K562 (cell line): ENCODE data around the gene PXN. TPM values are rescaled to one million over a fixed set of nuclear protein-coding genes. Genes with fewer than 3 reads are reported as not detected.

Source experiments
- C11orf30 ChIP-seq: fragments of 450-650 bp; IDR thresholded peaks from 2 replicates; pipeline ENCODE4 v1.6.1; 2016; ENCODE audit warnings: low read depth, mild to moderate bottlenecking
- CBFA2T3 ChIP-seq: fragments of 450-650 bp; IDR thresholded peaks from 2 replicates; pipeline ENCODE4 v1.6.1; 2017
- CEBPG ChIP-seq, 3 experiments: fragments of 200-800 bp in 1 of 3; sonication (Bioruptor generic) in 1 of 3; sonication (generic) in 1 of 3; formaldehyde crosslinking in 1 of 3; IDR thresholded peaks in 2 of 3; conservative IDR thresholded peaks in 1 of 3; 2 replicates each; pipeline versions ENCODE4 v1.6.1 to v1.8.0; 2016 to 2022; ENCODE audit warnings: missing compliant biosample characterization in 2 of 3, missing genetic modification characterization in 2 of 3, mild to moderate bottlenecking in 1 of 3, missing genetic modification reagents in 1 of 3
- CREB1 ChIP-seq, 2 experiments: sonication (generic) in 1 of 2; formaldehyde crosslinking in 1 of 2; IDR thresholded peaks; 2 replicates each; pipeline versions ENCODE4 v1.6.1 to v1.8.0; 2012 to 2022; ENCODE audit warnings: inconsistent platforms in 1 of 2, mild to moderate bottlenecking in 1 of 2, missing genetic modification reagents in 1 of 2, moderate library complexity in 1 of 2
- CREM ChIP-seq: IDR thresholded peaks from 2 replicates; pipeline ENCODE4 v1.6.1; 2014; ENCODE audit warnings: antibody characterized with exemption, low read depth
- ELF1 ChIP-seq: fragments of 200-800 bp; sonication (Bioruptor generic); IDR thresholded peaks from 2 replicates; pipeline ENCODE4 v1.6.1; 2016; ENCODE audit warnings: missing genetic modification characterization, missing compliant biosample characterization
- ETV5 ChIP-seq: sonication (generic); formaldehyde crosslinking; IDR thresholded peaks from 2 replicates; pipeline ENCODE4 v1.4.0; 2020; ENCODE audit warnings: low read depth, mild to moderate bottlenecking, missing genetic modification reagents
- ETV6 ChIP-seq, 3 experiments: fragments of 150-350 bp in 1 of 3; sonication (generic) in 1 of 3; formaldehyde crosslinking in 1 of 3; IDR thresholded peaks; 2 replicates each; pipeline versions ENCODE4 v1.6.1 to v1.8.0; 2014 to 2022; ENCODE audit warnings: borderline replicate concordance in 2 of 3, low read depth in 2 of 3, antibody characterized with exemption in 1 of 3, low read length in 1 of 3, mild to moderate bottlenecking in 1 of 3, missing genetic modification reagents in 1 of 3
- GABPB1 ChIP-seq: sonication (generic); formaldehyde crosslinking; IDR thresholded peaks from 2 replicates; pipeline ENCODE4 v1.8.0; 2022; ENCODE audit warnings: mild to moderate bottlenecking, missing genetic modification reagents
- KDM5B ChIP-seq: fragments of 200-600 bp; sonication (generic); IDR thresholded peaks from 2 replicates; pipeline ENCODE4 v1.6.1; 2012; ENCODE audit warnings: low read depth, mild to moderate bottlenecking, moderate library complexity, low read length, control low read depth, inconsistent platforms; ENCODE audit not compliant: insufficient replicate concordance
- LEF1 ChIP-seq: fragments of 450-650 bp; IDR thresholded peaks from 2 replicates; pipeline ENCODE4 v1.6.1; 2016; ENCODE audit warnings: mild to moderate bottlenecking
- MAFG ChIP-seq: fragments of 450-650 bp; conservative IDR thresholded peaks from 2 replicates; pipeline ENCODE4 v1.6.1; 2016; ENCODE audit warnings: missing genetic modification characterization, missing compliant biosample characterization
- NFATC3 ChIP-seq: fragments of 450-650 bp; IDR thresholded peaks from 2 replicates; pipeline ENCODE4 v1.6.1; 2017; ENCODE audit warnings: mild to moderate bottlenecking
- NFE2L1 ChIP-seq: fragments of 450-650 bp; IDR thresholded peaks from 2 replicates; pipeline ENCODE4 v1.6.1; 2016; ENCODE audit warnings: missing genetic modification characterization, low read depth, mild to moderate bottlenecking, missing compliant biosample characterization, moderate library complexity, borderline replicate concordance
- NONO ChIP-seq, 2 experiments: fragments of 200-400 bp in 1 of 2; fragments of 450-650 bp in 1 of 2; formaldehyde crosslinking in 1 of 2; IDR thresholded peaks; 2 replicates each; pipeline ENCODE4 v1.6.1; 2017; ENCODE audit warnings: low read depth in 2 of 2, mild to moderate bottlenecking in 2 of 2, moderate library complexity in 2 of 2, low read length in 1 of 2
- PML ChIP-seq: IDR thresholded peaks from 2 replicates; pipeline ENCODE4 v1.6.1; 2012; ENCODE audit warnings: low read length, inconsistent platforms
- PURB ChIP-seq: sonication (generic); formaldehyde crosslinking; IDR thresholded peaks from 2 replicates; pipeline ENCODE4 v1.9.0; 2021; ENCODE audit warnings: low read depth, mild to moderate bottlenecking, missing genetic modification reagents
- SOX6 ChIP-seq: fragments of 450-650 bp; IDR thresholded peaks from 2 replicates; pipeline ENCODE4 v1.6.1; 2014; ENCODE audit warnings: mild to moderate bottlenecking
- TBL1XR1 ChIP-seq, 2 experiments: IDR thresholded peaks; 2 replicates each; pipeline ENCODE4 v1.6.1; 2012; ENCODE audit warnings: improper control_type of control experiment in 2 of 2, low read length in 2 of 2, mild to moderate bottlenecking in 1 of 2
- ZNF3 ChIP-seq: fragments of 250-450 bp; sonication (Bioruptor Pico); IDR thresholded peaks from 2 replicates; pipeline ENCODE4 v1.5.0; 2021; ENCODE audit warnings: mild to moderate bottlenecking, moderate library complexity
- ZNF384 ChIP-seq: IDR thresholded peaks from 2 replicates; pipeline ENCODE4 v1.6.1; 2012; ENCODE audit warnings: low read depth, low read length, improper control_type of control experiment
- ZNF395 ChIP-seq: fragments of 200-800 bp; sonication (Bioruptor generic); IDR thresholded peaks from 2 replicates; pipeline ENCODE4 v1.6.1; 2017; ENCODE audit warnings: missing genetic modification characterization, missing compliant biosample characterization
- ZNF398 ChIP-seq: fragments of 250-450 bp; sonication (Bioruptor Pico); IDR thresholded peaks from 2 replicates; pipeline ENCODE4 v1.8.0; 2021; ENCODE audit warnings: moderate library complexity, mild to moderate bottlenecking, inconsistent platforms
- polyA plus RNA-seq, 8 experiments: library from polyadenylated mRNA; depleted of rRNA in 4 of 8; stranded (reverse) in 5 of 8; unstranded in 3 of 8; fragments of >200 nt; fragmentation: Nextera tagmentation in 2 of 8; fragmentation: Illumina TruSeq in 1 of 8; extraction: Ambion mirVana in 2 of 8; extraction: Trizol in 1 of 8; gene quantifications; 2 replicates each; pipeline versions ENCODE4 v1.2.1 to v1.2.3, GENCODE V29; 2011 to 2014; ENCODE audit warnings: inconsistent platforms in 1 of 8, missing spikeins in 1 of 8
- total RNA-seq, 7 experiments: library from RNA; depleted of rRNA in 6 of 7; stranded (reverse); fragments of >200 nt in 6 of 7; fragmentation: Illumina TruSeq in 2 of 7; extraction: Trizol in 2 of 7; gene quantifications; 2 replicates each; pipeline versions ENCODE4 v1.2.1 to v1.2.3, GENCODE V29; 2011 to 2021; ENCODE audit warnings: low replicate concordance in 1 of 7

PXN gene
- total and polyA plus RNA-seq, 9 of the 15 experiments (the other 6 are each of a cell fraction or from before 2014, with no cell fraction given) = 4.0 to 74.1 (median 18.6) TPM

- TF ChIP-seq ELF1 (tag) = 0 out of 2 replicates have a peak, but pooled peaks have one; percentile 46
- peak in 1 of 2 experiments; percentile 79; a peak in 2 of 4 replicates for TF ChIP-seq TBL1XR1 (IDR thresholded peaks at IDR 0.05; ENCODE audit: low read length in 2 of 2)
- peak; percentile 39; the same call in 1 of the 2 replicates for TF ChIP-seq GABPB1 (CRISPR knock-in tag)
- peak; percentile 40 for TF ChIP-seq SOX6
- no peak for TF ChIP-seq ZNF3
- 0 out of 2 replicates have a peak, but pooled peaks have one; percentile 38 for TF ChIP-seq PML
- no peak for TF ChIP-seq KDM5B
- TF ChIP-seq NFATC3 = no peak
- no peak for TF ChIP-seq NONO (IDR thresholded peaks at IDR 0.05; ENCODE audit: low read depth in 2 of 2, low read length in 1 of 2)
- peak; percentile 71 to 93; a peak in 3 of 4 replicates for TF ChIP-seq ETV6 (IDR thresholded peaks at IDR 0.05; ENCODE audit: borderline replicate concordance in 1 of 2, low read depth in 2 of 2, low read length in 1 of 2)
- TF ChIP-seq ETV6 (CRISPR knock-in tag; IDR thresholded peaks at IDR 0.05; ENCODE audit: borderline replicate concordance) = no peak
- no peak for TF ChIP-seq NFE2L1 (tag)
- TF ChIP-seq CREM = peak; percentile 65; the same call in 1 of the 2 replicates
- peak; percentile 59; the same call in 1 of the 2 replicates for TF ChIP-seq ZNF395
- TF ChIP-seq CBFA2T3 = peak; percentile 62
- TF ChIP-seq ZNF384 = no peak
- peak; percentile 82 for TF ChIP-seq LEF1
- peak; percentile 94 for TF ChIP-seq ETV5 (CRISPR knock-in tag)
- TF ChIP-seq MAFG (tag) = peak; percentile 74
- no peak for TF ChIP-seq CEBPG (CRISPR knock-in tag; IDR thresholded peaks at IDR 0.05)
- TF ChIP-seq CEBPG (tag; conservative IDR thresholded peaks at IDR 0.05 in 1 of 2, IDR thresholded peaks at IDR 0.05 in 1 of 2) = 0 out of 4 replicates have a peak, but pooled peaks of 1 of the 2 experiments have one; percentile 6
- no peak for TF ChIP-seq ZNF398
- peak; percentile 30; the same call in 1 of the 2 replicates for TF ChIP-seq CREB1 (IDR thresholded peaks at IDR 0.05)
- no peak for TF ChIP-seq CREB1 (CRISPR knock-in tag; IDR thresholded peaks at IDR 0.05)
- no peak for TF ChIP-seq PURB (CRISPR knock-in tag)
- TF ChIP-seq C11orf30 = peak; percentile 84
Measured at GRCh38 chr12:120231316-120232011, 34.1 kb downstream of the PXN start (continued).
